ENCODE measurements around the gene ETS1.

ETS1 gene

GRCh38 chr11:128619007-128619406 lies 31.6 kb upstream of the ETS1 start:
- DNase-seq (ENCODE audit: low read depth in 2 of 2) = no peak

GRCh38 chr11:128618603-128619002 lies 31.2 kb upstream of the ETS1 start:
- no peak for DNase-seq (ENCODE audit: low read depth in 2 of 2)

- no peak for DNase-seq (ENCODE audit: low read depth in 2 of 2)
Measured at GRCh38 chr11:128616161-128616560, 28.8 kb upstream of the ETS1 start.

GRCh38 chr11:128615612-128616011 lies 28.3 kb upstream of the ETS1 start:
- DNase-seq (ENCODE audit: low read depth in 2 of 2) = no peak

GRCh38 chr11:128615076-128615475 lies 27.7 kb upstream of the ETS1 start:
- DNase-seq (ENCODE audit: low read depth in 2 of 2) = no peak

GRCh38 chr11:128614026-128614425 lies 26.7 kb upstream of the ETS1 start:
- no peak for DNase-seq (ENCODE audit: low read depth in 2 of 2)

GRCh38 chr11:128613300-128613995 lies 26.1 kb upstream of the ETS1 start:
- no peak for DNase-seq (ENCODE audit: low read depth in 2 of 2)

- peak; percentile 44 to 45 for DNase-seq (ENCODE audit: low read depth in 2 of 2)
Measured at GRCh38 chr11:128610721-128611617, 23.6 kb upstream of the ETS1 start.

GRCh38 chr11:128609785-128610184 lies 22.4 kb upstream of the ETS1 start:
- DNase-seq (ENCODE audit: low read depth in 2 of 2) = no peak

- no peak for DNase-seq (ENCODE audit: low read depth in 2 of 2)
Measured at GRCh38 chr11:128608746-128609407, 21.5 kb upstream of the ETS1 start.

GRCh38 chr11:128607819-128608218 lies 20.5 kb upstream of the ETS1 start:
- no peak for DNase-seq (ENCODE audit: low read depth in 2 of 2)

GRCh38 chr11:128604723-128605122 lies 17.4 kb upstream of the ETS1 start:
- no peak for DNase-seq (ENCODE audit: low read depth in 2 of 2)

GRCh38 chr11:128603752-128604414 lies 16.5 kb upstream of the ETS1 start:
- no peak for DNase-seq (ENCODE audit: low read depth in 2 of 2)

- no peak for DNase-seq (ENCODE audit: low read depth in 2 of 2)
Measured at GRCh38 chr11:128603003-128603696, 15.8 kb upstream of the ETS1 start.

- DNase-seq (ENCODE audit: low read depth in 2 of 2) = no peak
Measured at GRCh38 chr11:128599729-128600128, 12.4 kb upstream of the ETS1 start.

GRCh38 chr11:128598506-128599150 lies 11.3 kb upstream of the ETS1 start:
- no peak for DNase-seq (ENCODE audit: low read depth in 2 of 2)

- no peak for DNase-seq (ENCODE audit: low read depth in 2 of 2)
Measured at GRCh38 chr11:128598096-128598495, 10.7 kb upstream of the ETS1 start.

- no peak for DNase-seq (ENCODE audit: low read depth in 2 of 2)
Measured at GRCh38 chr11:128597209-128597608, 9.9 kb upstream of the ETS1 start.

- DNase-seq (ENCODE audit: low read depth in 2 of 2) = no peak
Measured at GRCh38 chr11:128596250-128596649, 8.9 kb upstream of the ETS1 start.

GRCh38 chr11:128595775-128596174 lies 8.4 kb upstream of the ETS1 start:
- no peak for DNase-seq (ENCODE audit: low read depth in 2 of 2)

GRCh38 chr11:128595221-128595620 lies 7.9 kb upstream of the ETS1 start:
- DNase-seq (ENCODE audit: low read depth in 2 of 2) = no peak
